Measurements from ENCODE around the gene CAMKMT. TPM values are rescaled to one million over a fixed set of nuclear protein-coding genes. Genes with fewer than 3 reads are reported as not detected.

Gene CAMKMT
- total RNA-seq, 6 donors from 2014 or later = 7.7 to 17.8 (median 12.2) TPM

GRCh38 chr2:44444881-44445280 is 83.1 kb downstream of the CAMKMT start:
- H3K27ac ChIP-seq = no peak overlapping the region
- H3K9me3 ChIP-seq = no peaks in the 10 kb centered on the region
- no peak for TF ChIP-seq EP300 (IDR thresholded peaks at IDR 0.05)
- no peak for TF ChIP-seq CTCF (IDR thresholded peaks at IDR 0.05)
- no peak overlapping the region for H3K4me3 ChIP-seq
- H3K36me3 ChIP-seq = peaks cover 0 to 5% (median 2%) of the 10 kb centered on the region in 4 donors
- ATAC-seq (ENCODE audit: low FRiP score in 2 of 2) (no peak), DNase-seq (no peak)
- H3K27me3 ChIP-seq = no peaks in the 10 kb centered on the region
- no peaks in the 10 kb centered on the region for H3K4me1 ChIP-seq
- 93 to 95% methylated on average over 2 of the region's 2 CpGs for WGBS, 2 donors

GRCh38 chr2:44448860-44449527 is 87.2 kb downstream of the CAMKMT start:
- Histone ChIP-seq H3K9me3 (no peaks in the 10 kb centered on the region), H3K27ac (no peak overlapping the region), H3K27me3 (no peaks in the 10 kb centered on the region), H3K36me3 (peaks cover 0 to 5% (median 2%) of the 10 kb centered on the region in 4 donors), H3K4me3 (no peak overlapping the region), H3K4me1 (no peaks in the 10 kb centered on the region)
- no peak for TF ChIP-seq POLR2AphosphoS5 (IDR thresholded peaks at IDR 0.05)
- TF ChIP-seq POLR2A (IDR thresholded peaks at IDR 0.05) = no peak
- no peak for TF ChIP-seq EP300 (IDR thresholded peaks at IDR 0.05)
- no peak for ATAC-seq (ENCODE audit: low FRiP score in 2 of 2)
- 76 to 83% methylated on average over 6 of the region's 6 CpGs for WGBS, 2 donors
- no peak for DNase-seq

GRCh38 chr2:44450082-44450481 is 88.3 kb downstream of the CAMKMT start:
- 84 to 99% methylated on average over 3 of the region's 3 CpGs for WGBS, 2 donors
- Histone ChIP-seq H3K4me1 (no peaks in the 10 kb centered on the region), H3K36me3 (no peaks in the 10 kb centered on the region), H3K4me3 (no peak overlapping the region), H3K27me3 (no peaks in the 10 kb centered on the region), H3K9me3 (no peaks in the 10 kb centered on the region), H3K27ac (no peak overlapping the region)
- no peak for ATAC-seq (ENCODE audit: low FRiP score in 2 of 2)
- no peak for DNase-seq
- TF ChIP-seq POLR2AphosphoS5 (IDR thresholded peaks at IDR 0.05) (no peak), CTCF (IDR thresholded peaks at IDR 0.05) (no peak), EP300 (IDR thresholded peaks at IDR 0.05) (no peak), POLR2A (IDR thresholded peaks at IDR 0.05) (no peak)

GRCh38 chr2:44450806-44451205 is 89.1 kb downstream of the CAMKMT start:
- no peak overlapping the region for H3K4me3 ChIP-seq
- no peaks in the 10 kb centered on the region for H3K27me3 ChIP-seq
- H3K9me3 ChIP-seq = no peaks in the 10 kb centered on the region
- no peak overlapping the region for H3K27ac ChIP-seq
- no peaks in the 10 kb centered on the region for H3K36me3 ChIP-seq
- no peak for TF ChIP-seq POLR2A (IDR thresholded peaks at IDR 0.05)
- no peak for TF ChIP-seq POLR2AphosphoS5 (IDR thresholded peaks at IDR 0.05)
- no peak for TF ChIP-seq CTCF (IDR thresholded peaks at IDR 0.05)
- TF ChIP-seq EP300 (IDR thresholded peaks at IDR 0.05) = no peak
- no peaks in the 10 kb centered on the region for H3K4me1 ChIP-seq
- ATAC-seq (ENCODE audit: low FRiP score in 2 of 2) = no peak
- no peak for DNase-seq

GRCh38 chr2:44452069-44452583 is 90.4 kb downstream of the CAMKMT start:
- ATAC-seq (ENCODE audit: low FRiP score in 2 of 2) = no peak
- H3K27me3 ChIP-seq = no peaks in the 10 kb centered on the region
- H3K4me1 ChIP-seq = no peaks in the 10 kb centered on the region
- no peak for DNase-seq
- WGBS, 2 donors = 97 to 100% methylated on average over 1 of the region's 1 CpG
- H3K4me3 ChIP-seq = no peak overlapping the region
- H3K9me3 ChIP-seq = no peaks in the 10 kb centered on the region
- no peak for TF ChIP-seq EP300 (IDR thresholded peaks at IDR 0.05)
- TF ChIP-seq POLR2A (IDR thresholded peaks at IDR 0.05) = no peak
- TF ChIP-seq POLR2AphosphoS5 (IDR thresholded peaks at IDR 0.05) = no peak
- no peak for TF ChIP-seq CTCF (IDR thresholded peaks at IDR 0.05)
- H3K36me3 ChIP-seq = no peaks in the 10 kb centered on the region
- H3K27ac ChIP-seq = no peak overlapping the region
